Osteoblast (primary cell): ENCODE results near the gene APELA. TPM values are rescaled to one million over a fixed set of nuclear protein-coding genes. Genes with fewer than 3 reads are reported as not detected.
"Not testable (repeated sequence)": the region's sequence is repeated elsewhere in the genome, so short reads cannot be mapped to it uniquely, and the experiment has no call there.

Experiments
- DNase-seq: peaks from one replicate; pipeline ENCODE4 v3.0.0; 2011; ENCODE audit warnings: low spot score, mixed read lengths; ENCODE audit not compliant: insufficient read length; ENCODE audit errors: missing footprints
- H2AFZ ChIP-seq: 2 replicates; pipeline ENCODE4 v1.6.0; 2011; ENCODE audit warnings: mild to moderate bottlenecking, low read length
- H3K27ac ChIP-seq: 2 replicates; pipeline ENCODE4 v1.5.1; 2011; ENCODE audit warnings: mild to moderate bottlenecking, low read depth, low read length, moderate library complexity
- H3K27me3 ChIP-seq: 2 replicates; pipeline ENCODE4 v1.6.0; 2012; ENCODE audit warnings: mild to moderate bottlenecking, control low read depth, inconsistent platforms, low read length, moderate library complexity; ENCODE audit not compliant: insufficient read depth
- H3K36me3 ChIP-seq: 2 replicates; pipeline ENCODE4 v1.5.1; 2011; ENCODE audit warnings: mild to moderate bottlenecking, low read length, control low read depth, moderate library complexity; ENCODE audit not compliant: insufficient read depth
- H3K4me1 ChIP-seq: 2 replicates; pipeline ENCODE4 v1.5.1; 2011; ENCODE audit warnings: mild to moderate bottlenecking, low read length, control low read depth, moderate library complexity; ENCODE audit not compliant: insufficient read depth
- H3K4me2 ChIP-seq: 2 replicates; pipeline ENCODE4 v1.6.0; 2011; ENCODE audit warnings: mild to moderate bottlenecking, low read length; ENCODE audit not compliant: insufficient read depth
- H3K4me3 ChIP-seq: fragments of 200-600 bp; sonication (generic); 3 replicates; pipeline ENCODE4 v1.5.1; 2012; ENCODE audit warnings: mild to moderate bottlenecking, low read length, inconsistent platforms; ENCODE audit not compliant: insufficient read depth
- H3K79me2 ChIP-seq: 2 replicates; pipeline ENCODE4 v1.6.0; 2012; ENCODE audit warnings: mild to moderate bottlenecking, low read length, control low read depth, inconsistent platforms; ENCODE audit not compliant: insufficient read depth
- H3K9me3 ChIP-seq: 2 replicates; pipeline ENCODE4 v1.5.1; 2011; ENCODE audit warnings: low read depth, low read length, control low read depth
- H4K20me1 ChIP-seq: 2 replicates; pipeline ENCODE4 v1.6.0; 2012; ENCODE audit warnings: mild to moderate bottlenecking, low read length, control low read depth; ENCODE audit not compliant: insufficient read depth
- total RNA-seq: library from RNA; depleted of rRNA; stranded (reverse); fragments of >200 nt; gene quantifications from 2 replicates; pipeline ENCODE4 v1.2.3, GENCODE V29; 2012
- TF ChIP-seq, protein P1 (sequence below): IDR thresholded peaks from 2 replicates; pipeline ENCODE4 v1.5.1; 2011; ENCODE audit warnings: mild to moderate bottlenecking, low read depth, low read length, moderate library complexity; ENCODE audit errors: extremely low read depth

The APELA gene
- total RNA-seq, 1 donor: not detected

DNA sequence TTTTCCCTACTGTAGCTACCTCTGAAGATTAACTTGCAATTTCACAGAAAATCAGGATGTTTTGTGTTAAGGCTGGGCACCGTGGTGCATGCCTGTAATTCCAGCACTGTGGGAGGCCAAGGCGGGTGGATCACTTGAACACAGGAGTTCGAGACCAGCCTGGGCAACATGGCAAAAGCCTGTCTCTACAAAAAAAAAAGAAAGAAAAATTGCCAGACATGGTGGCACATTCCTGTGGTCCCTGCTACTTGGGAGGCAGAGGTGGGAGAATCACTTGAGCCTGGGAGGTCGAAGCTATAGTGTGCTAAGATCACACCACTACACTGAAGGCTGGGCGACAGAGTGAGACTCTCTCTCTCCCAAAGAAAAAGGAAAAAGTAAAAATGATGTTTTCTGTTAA, 27.4 kb downstream of the APELA start:
- no peaks in the 10 kb centered on the region for H3K9me3 ChIP-seq
- no peaks in the 10 kb centered on the region for H3K79me2 ChIP-seq
- no peak overlapping the region for H3K27ac ChIP-seq
- no peak for DNase-seq
- no peak overlapping the region for H2AFZ ChIP-seq
- no peaks in the 10 kb centered on the region for H3K4me1 ChIP-seq
- H3K36me3 ChIP-seq: no peaks in the 10 kb centered on the region
- H3K4me3 ChIP-seq: no peak overlapping the region
- TF ChIP-seq, protein P1, sequence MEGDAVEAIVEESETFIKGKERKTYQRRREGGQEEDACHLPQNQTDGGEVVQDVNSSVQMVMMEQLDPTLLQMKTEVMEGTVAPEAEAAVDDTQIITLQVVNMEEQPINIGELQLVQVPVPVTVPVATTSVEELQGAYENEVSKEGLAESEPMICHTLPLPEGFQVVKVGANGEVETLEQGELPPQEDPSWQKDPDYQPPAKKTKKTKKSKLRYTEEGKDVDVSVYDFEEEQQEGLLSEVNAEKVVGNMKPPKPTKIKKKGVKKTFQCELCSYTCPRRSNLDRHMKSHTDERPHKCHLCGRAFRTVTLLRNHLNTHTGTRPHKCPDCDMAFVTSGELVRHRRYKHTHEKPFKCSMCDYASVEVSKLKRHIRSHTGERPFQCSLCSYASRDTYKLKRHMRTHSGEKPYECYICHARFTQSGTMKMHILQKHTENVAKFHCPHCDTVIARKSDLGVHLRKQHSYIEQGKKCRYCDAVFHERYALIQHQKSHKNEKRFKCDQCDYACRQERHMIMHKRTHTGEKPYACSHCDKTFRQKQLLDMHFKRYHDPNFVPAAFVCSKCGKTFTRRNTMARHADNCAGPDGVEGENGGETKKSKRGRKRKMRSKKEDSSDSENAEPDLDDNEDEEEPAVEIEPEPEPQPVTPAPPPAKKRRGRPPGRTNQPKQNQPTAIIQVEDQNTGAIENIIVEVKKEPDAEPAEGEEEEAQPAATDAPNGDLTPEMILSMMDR: no peak
- H3K4me2 ChIP-seq: no peak overlapping the region
- H3K27me3 ChIP-seq: no peaks in the 10 kb centered on the region
- H4K20me1 ChIP-seq: no peaks in the 10 kb centered on the region

DNA sequence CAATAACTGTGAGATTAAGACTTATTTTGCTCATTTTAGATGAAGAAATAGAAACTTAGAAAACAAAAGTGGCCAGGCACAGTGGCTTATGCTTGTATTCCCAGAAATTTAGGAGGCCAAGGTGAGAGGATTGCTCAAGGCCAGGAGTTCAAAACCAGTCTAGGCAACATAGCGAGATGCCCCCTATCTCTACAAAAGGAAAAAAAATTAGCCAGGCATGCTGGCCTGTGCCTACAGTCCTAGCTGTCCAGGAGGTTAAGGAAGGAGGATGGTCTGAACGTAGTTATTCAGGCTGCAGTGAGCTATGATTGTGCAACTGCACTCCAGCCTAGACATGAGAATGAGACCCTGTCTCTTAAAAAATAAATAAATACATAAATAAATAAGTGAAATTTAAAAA, 28.0 kb downstream of the APELA start:
- TF ChIP-seq, protein P1: no peak
- no peaks in the 10 kb centered on the region for H3K27me3 ChIP-seq
- H3K9me3 ChIP-seq: no peaks in the 10 kb centered on the region
- no peak overlapping the region for H2AFZ ChIP-seq
- no peaks in the 10 kb centered on the region for H4K20me1 ChIP-seq
- H3K4me2 ChIP-seq: no peak overlapping the region
- no peak for DNase-seq
- H3K79me2 ChIP-seq: no peaks in the 10 kb centered on the region
- H3K27ac ChIP-seq: no peak overlapping the region
- no peaks in the 10 kb centered on the region for H3K4me1 ChIP-seq
- no peaks in the 10 kb centered on the region for H3K36me3 ChIP-seq
- no peak overlapping the region for H3K4me3 ChIP-seq

DNA sequence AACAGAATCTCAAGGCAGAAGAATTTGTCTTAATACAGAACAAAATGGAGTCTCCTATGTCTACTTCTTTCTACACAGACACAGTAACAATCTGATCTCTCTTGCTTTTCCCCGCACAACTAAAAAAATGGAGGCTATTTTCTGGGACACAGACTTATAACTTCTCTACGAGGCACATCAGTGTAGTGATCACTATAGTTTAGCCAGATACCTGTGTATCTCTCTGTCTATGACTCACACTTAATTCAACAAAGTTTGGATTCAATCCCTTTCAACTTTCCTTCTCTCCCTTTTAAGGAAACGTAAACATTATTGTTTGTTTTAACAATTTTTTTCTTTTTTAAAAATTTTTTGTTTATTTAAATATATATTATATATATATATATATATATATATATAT, 29.4 kb downstream of the APELA start:
- no peaks in the 10 kb centered on the region for H3K4me1 ChIP-seq
- H3K4me3 ChIP-seq: no peak overlapping the region
- H3K79me2 ChIP-seq: no peaks in the 10 kb centered on the region
- H3K4me2 ChIP-seq: no peak overlapping the region
- no peaks in the 10 kb centered on the region for H3K27me3 ChIP-seq
- no peaks in the 10 kb centered on the region for H3K9me3 ChIP-seq
- no peaks in the 10 kb centered on the region for H4K20me1 ChIP-seq
- H2AFZ ChIP-seq: no peak overlapping the region
- H3K36me3 ChIP-seq: no peaks in the 10 kb centered on the region
- DNase-seq: no peak
- TF ChIP-seq, protein P1: no peak
- H3K27ac ChIP-seq: no peak overlapping the region

DNA sequence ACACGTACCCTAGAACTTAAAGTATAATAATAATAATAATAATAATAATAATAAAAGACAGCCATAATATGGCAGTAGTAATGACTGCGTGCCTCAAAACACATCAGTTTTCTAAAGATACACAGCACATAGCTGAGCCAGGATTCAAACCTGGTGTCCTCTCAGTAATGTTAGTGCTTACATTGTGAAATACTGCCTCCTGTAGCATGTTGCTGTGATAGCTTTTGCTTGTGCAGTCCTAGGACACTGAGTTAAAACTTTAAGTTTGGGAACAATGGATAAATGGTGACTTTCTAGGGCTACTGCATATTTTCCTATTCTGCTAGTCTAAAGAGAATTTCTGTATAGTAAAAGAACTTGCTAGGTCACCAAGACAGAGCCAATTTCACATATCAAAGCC, 36.5 kb downstream of the APELA start:
- H4K20me1 ChIP-seq, H3K36me3 ChIP-seq, H3K4me3 ChIP-seq, H3K27ac ChIP-seq, H3K4me1 ChIP-seq, H3K9me3 ChIP-seq, DNase-seq, H3K4me2 ChIP-seq, H2AFZ ChIP-seq, H3K79me2 ChIP-seq, H3K27me3 ChIP-seq: not testable (repeated sequence)
